ENCODE measurements around the gene NOL7. TPM values are rescaled to one million over a fixed set of nuclear protein-coding genes. Genes with fewer than 3 reads are reported as not detected.
A peak's percentile ranks its signal among the peaks of the same experiment; 100 is the strongest.

Gene NOL7
- total and polyA plus RNA-seq, 2 of the 8 experiments (the other 6 are each of a cell fraction or from before 2014, with no cell fraction given): 16.4 to 70.4 TPM

- 1% methylated on average over 14 of the region's 14 CpGs; no CpG with 5 or more reads in 1 of the 2 experiments for WGBS, 2 experiments (ENCODE audit: extremely low coverage in 1 of 2, insufficient coverage in 1 of 2, insufficient read length in 1 of 2, insufficient replicate concordance in 2 of 2, low coverage in 1 of 2, low lambda C conversion rate in 2 of 2, missing lambda C conversion rate in 1 of 2)
- H3K79me2 ChIP-seq (ENCODE audit: control insufficient read depth in 1 of 2, insufficient read depth in 2 of 2, low read length in 2 of 2): peaks cover 3 to 20% of the 10 kb centered on the region in 2 experiments; a peak in 3 of 4 replicates
- H2BK15ac ChIP-seq (ENCODE audit: low read length): no peak overlapping the region
- H3K4ac ChIP-seq (replicated peaks; ENCODE audit: insufficient read length, low read depth, low read length): peak overlapping the region; percentile 60
- no peaks in the 10 kb centered on the region for H3K9me3 ChIP-seq (ENCODE audit: insufficient read depth in 2 of 2, low read depth in 1 of 2, low read length in 1 of 2)
- H3K14ac ChIP-seq (ENCODE audit: insufficient read length): no peak overlapping the region
- no peak overlapping the region for H2AFZ ChIP-seq (ENCODE audit: low read length)
- peak in 1 of 2 experiments; percentile 59 for DNase-seq (ENCODE audit: low read depth in 1 of 2, low spot score in 2 of 2)
- no peak overlapping the region for H4K5ac ChIP-seq (ENCODE audit: insufficient read length, low read depth, low read length)
- no peak overlapping the region for H3K23ac ChIP-seq (ENCODE audit: insufficient read length)
- H4K20me1 ChIP-seq (replicated peaks in 1 of 2; ENCODE audit: control insufficient read depth in 1 of 2, insufficient read depth in 2 of 2, low read length in 2 of 2): peaks cover 2 to 9% of the 10 kb centered on the region in 2 experiments
- no peak overlapping the region for H2BK12ac ChIP-seq (ENCODE audit: low read depth, low read length)
- peak overlapping the region; percentile 84; the same call in 1 of the 2 replicates for H3K27ac ChIP-seq (ENCODE audit: low read depth, low read length)
- H3K18ac ChIP-seq (ENCODE audit: extremely low read depth, low read length): no peak overlapping the region
- H3K27me3 ChIP-seq (replicated peaks in 1 of 4; ENCODE audit: control insufficient read depth in 3 of 4, extremely low read depth in 1 of 4, insufficient read depth in 3 of 4, low read length in 3 of 4): no peaks in the 10 kb centered on the region
- H3K36me3 ChIP-seq (ENCODE audit: control insufficient read depth in 2 of 4, insufficient read depth in 4 of 4, low read length in 3 of 4): peaks cover 12 to 38% (median 23%) of the 10 kb centered on the region in 4 experiments
- H3K79me1 ChIP-seq (ENCODE audit: low read depth, low read length): no peaks in the 10 kb centered on the region
- CTCF ChIA-PET (ENCODE audit: partially characterized antibody): interaction anchor here (0.8 to 3.6 kb wide), 17 partner anchors 10 to 288 kb away, joined by 3 to 26 read pairs (median 4); partner anchors contain the start of gene SIRT5
- peak overlapping the region; percentile 88 to 94 for H3K4me2 ChIP-seq (ENCODE audit: insufficient read depth in 1 of 2, low read depth in 2 of 2, low read length in 2 of 2)
- H4K8ac ChIP-seq (ENCODE audit: extremely low read depth, insufficient read depth, low read length): no peak overlapping the region
- peaks cover 5% of the 10 kb centered on the region; the same call in 1 of the 2 replicates for H3K23me2 ChIP-seq (ENCODE audit: low read depth, low read length)
- peaks cover 0 to 2% (median under 1%) of the 10 kb centered on the region in 4 experiments; a peak in 3 of 7 replicates for H3K4me1 ChIP-seq (replicated peaks in 1 of 4; ENCODE audit: control insufficient read depth in 3 of 4, insufficient read depth in 4 of 4, low read length in 3 of 4)
- H3K4me3 ChIP-seq (ENCODE audit: extremely low read depth in 1 of 4, insufficient read depth in 2 of 4, low read depth in 3 of 4, low read length in 4 of 4): peak overlapping the region; percentile 58 to 99 (median 91)
- 0 out of 2 replicates have a peak overlapping the region, but pooled peaks have one; percentile 89 for H2BK5ac ChIP-seq (ENCODE audit: low read depth, low read length)
- no peak overlapping the region for H4K91ac ChIP-seq (replicated peaks; ENCODE audit: insufficient read length, low read length)
- peak overlapping the region; percentile 9 for H3K56ac ChIP-seq (replicated peaks; ENCODE audit: insufficient read length, low read depth, low read length)
- POLR2A ChIA-PET (ENCODE audit: partially characterized antibody): interaction anchor here (0.6 to 3.9 kb wide), 25 partner anchors 9 to 1809 kb away, joined by 3 to 32 read pairs (median 4); partner anchors contain the start of genes GFOD1, RANBP9, SIRT5 and TBC1D7
- FAIRE-seq: no peak
- H2BK120ac ChIP-seq (replicated peaks; ENCODE audit: low read depth, low read length): no peak overlapping the region
- no peak overlapping the region for H2AK5ac ChIP-seq (ENCODE audit: low read depth, low read length)
- H3K9ac ChIP-seq (replicated peaks in 1 of 4; ENCODE audit: extremely low read depth in 1 of 4, low read depth in 3 of 4, low read length in 3 of 4): peak overlapping the region; percentile 62 to 98 (median 88)
- H2BK20ac ChIP-seq (ENCODE audit: low read length): no peak overlapping the region
- no peak for TF ChIP-seq BACH1 (IDR thresholded peaks at IDR 0.05; ENCODE audit: low read length)
- TF ChIP-seq E2F6 (IDR thresholded peaks at IDR 0.05): no peak
- TF ChIP-seq HDAC2 (IDR thresholded peaks at IDR 0.05; ENCODE audit: borderline replicate concordance in 1 of 2, low read depth in 2 of 2, low read length in 2 of 2): no peak
- no peak for TF ChIP-seq JUND (IDR thresholded peaks at IDR 0.05; ENCODE audit: low read length)
- no peak for TF ChIP-seq EZH2 (IDR thresholded peaks at IDR 0.05; ENCODE audit: low read depth, low read length, severe bottlenecking)
Observed at GRCh38 chr6:13615792-13616120, 621 bp downstream of the NOL7 start.
